Measurements from ENCODE around the gene NEAT1.

DNA sequence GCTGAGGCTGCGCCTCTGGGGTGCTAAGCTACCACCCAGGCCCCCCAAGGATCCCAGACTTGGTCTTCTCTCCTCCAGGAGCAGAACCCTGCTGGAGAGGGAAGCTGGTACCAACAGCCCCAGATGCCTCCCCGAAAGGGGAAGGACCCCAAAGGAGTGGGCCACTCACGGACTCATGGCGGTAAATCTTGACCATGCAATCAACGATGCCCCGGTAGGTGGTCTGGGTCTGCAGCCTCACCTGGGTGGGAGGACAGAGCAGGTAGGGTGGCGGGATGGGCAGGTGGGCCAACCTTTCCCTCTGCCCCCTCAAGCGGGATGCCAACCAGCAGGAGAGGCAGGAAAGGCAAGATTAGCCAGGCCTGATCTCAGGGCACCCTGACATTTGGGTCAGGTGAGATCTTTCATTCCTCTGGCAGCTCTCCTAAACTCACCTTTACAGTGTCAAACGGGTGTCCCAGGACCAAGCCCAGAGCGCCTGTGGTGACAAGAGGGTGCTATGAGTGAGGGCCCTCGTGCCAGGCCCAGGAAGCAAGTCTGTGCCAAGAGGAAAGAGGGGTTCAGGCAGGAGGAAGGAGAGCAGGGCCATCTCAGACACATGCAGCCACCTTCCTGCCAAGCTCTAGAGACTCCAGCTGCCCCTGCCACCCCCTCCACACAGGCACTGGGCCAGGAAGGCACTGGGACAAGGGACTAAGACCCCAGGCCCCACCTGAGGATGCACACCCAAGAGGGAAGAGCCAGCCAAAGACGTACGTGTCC lies 42.7 kb upstream of the NEAT1 start:
- no peak for TF ChIP-seq POLR2A (IDR thresholded peaks at IDR 0.05; ENCODE audit: control extremely low read depth in 1 of 2, low read depth in 2 of 2, low read length in 2 of 2)
- no peak for TF ChIP-seq BRCA1 (IDR thresholded peaks at IDR 0.05; ENCODE audit: low read depth, low read length)
- TF ChIP-seq CBX5 (IDR thresholded peaks at IDR 0.05; ENCODE audit: low read depth, low read length): no peak
- TF ChIP-seq, protein P1, sequence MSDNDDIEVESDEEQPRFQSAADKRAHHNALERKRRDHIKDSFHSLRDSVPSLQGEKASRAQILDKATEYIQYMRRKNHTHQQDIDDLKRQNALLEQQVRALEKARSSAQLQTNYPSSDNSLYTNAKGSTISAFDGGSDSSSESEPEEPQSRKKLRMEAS (IDR thresholded peaks at IDR 0.05): no peak
- TF ChIP-seq, protein P2, sequence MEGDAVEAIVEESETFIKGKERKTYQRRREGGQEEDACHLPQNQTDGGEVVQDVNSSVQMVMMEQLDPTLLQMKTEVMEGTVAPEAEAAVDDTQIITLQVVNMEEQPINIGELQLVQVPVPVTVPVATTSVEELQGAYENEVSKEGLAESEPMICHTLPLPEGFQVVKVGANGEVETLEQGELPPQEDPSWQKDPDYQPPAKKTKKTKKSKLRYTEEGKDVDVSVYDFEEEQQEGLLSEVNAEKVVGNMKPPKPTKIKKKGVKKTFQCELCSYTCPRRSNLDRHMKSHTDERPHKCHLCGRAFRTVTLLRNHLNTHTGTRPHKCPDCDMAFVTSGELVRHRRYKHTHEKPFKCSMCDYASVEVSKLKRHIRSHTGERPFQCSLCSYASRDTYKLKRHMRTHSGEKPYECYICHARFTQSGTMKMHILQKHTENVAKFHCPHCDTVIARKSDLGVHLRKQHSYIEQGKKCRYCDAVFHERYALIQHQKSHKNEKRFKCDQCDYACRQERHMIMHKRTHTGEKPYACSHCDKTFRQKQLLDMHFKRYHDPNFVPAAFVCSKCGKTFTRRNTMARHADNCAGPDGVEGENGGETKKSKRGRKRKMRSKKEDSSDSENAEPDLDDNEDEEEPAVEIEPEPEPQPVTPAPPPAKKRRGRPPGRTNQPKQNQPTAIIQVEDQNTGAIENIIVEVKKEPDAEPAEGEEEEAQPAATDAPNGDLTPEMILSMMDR (IDR thresholded peaks at IDR 0.05; ENCODE audit: control extremely low read depth in 1 of 3, insufficient read depth in 1 of 3, low read depth in 1 of 3, low read length in 3 of 3): no peak
- TF ChIP-seq FOSL1 (IDR thresholded peaks at IDR 0.05; ENCODE audit: insufficient read depth, low read depth, low read length): no peak
- no peak for TF ChIP-seq KDM5A (IDR thresholded peaks at IDR 0.05; ENCODE audit: low read length)
- no peak for TF ChIP-seq EZH2 (IDR thresholded peaks at IDR 0.05; ENCODE audit: low read depth, low read length, severe bottlenecking)

Measured in H1 (cell line).